Liver (tissue), 9 donors: ENCODE data around the gene KISS1. TPM values are rescaled to one million over a fixed set of nuclear protein-coding genes. Genes with fewer than 3 reads are reported as not detected.

Experiments used
- DNase-seq: peaks from one replicate; pipeline ENCODE4 v3.0.0-alpha.2; 2017; ENCODE audit warnings: low spot score
- H3K27ac ChIP-seq, 2 donors: one replicate each; pipeline ENCODE4 v1.7.0; 2013; ENCODE audit warnings: inconsistent platforms in 2 of 2, low read length in 2 of 2, control low read depth in 1 of 2, low read depth in 1 of 2, mild to moderate bottlenecking in 1 of 2
- H3K27me3 ChIP-seq, 4 donors: one replicate each; pipeline versions ENCODE4 v1.6.1 to v1.7.0; 2013; ENCODE audit warnings: low read length in 3 of 4, inconsistent platforms in 1 of 4, mild to moderate bottlenecking in 1 of 4, moderate library complexity in 1 of 4; ENCODE audit not compliant: control insufficient read depth in 4 of 4, insufficient read depth in 4 of 4
- H3K36me3 ChIP-seq, 4 donors: one replicate each; pipeline versions ENCODE4 v1.6.1 to v1.7.0; 2013; ENCODE audit warnings: low read length in 3 of 4, mild to moderate bottlenecking in 3 of 4, low read depth in 1 of 4, moderate library complexity in 1 of 4; ENCODE audit not compliant: control insufficient read depth in 4 of 4, insufficient read depth in 3 of 4
- H3K4me1 ChIP-seq, 4 donors: one replicate each; pipeline versions ENCODE4 v1.6.1 to v1.7.0; 2013; ENCODE audit warnings: low read length in 3 of 4, mild to moderate bottlenecking in 3 of 4, moderate library complexity in 1 of 4; ENCODE audit not compliant: control insufficient read depth in 4 of 4, insufficient read depth in 4 of 4
- H3K4me3 ChIP-seq, 3 donors: one replicate each; pipeline versions ENCODE4 v1.6.1 to v1.7.0; 2013; ENCODE audit warnings: low read length in 3 of 3, control low read depth in 1 of 3, low read depth in 1 of 3, mild to moderate bottlenecking in 1 of 3
- H3K9ac ChIP-seq, 2 donors: one replicate each; pipeline ENCODE4 v1.7.0; 2013; ENCODE audit warnings: low read length in 2 of 2, mild to moderate bottlenecking in 2 of 2, moderate library complexity in 2 of 2, control low read depth in 1 of 2, low read depth in 1 of 2
- H3K9me3 ChIP-seq, 4 donors: one replicate each; pipeline versions ENCODE4 v1.6.1 to v1.7.0; 2013; ENCODE audit warnings: low read length in 3 of 4; ENCODE audit not compliant: control insufficient read depth in 4 of 4
- ATF3 ChIP-seq: IDR thresholded peaks from 2 replicates; pipeline ENCODE4 v1.6.1; 2016; ENCODE audit warnings: antibody characterized with exemption
- EGR1 ChIP-seq, 2 donors: IDR thresholded peaks; 2 replicates each; pipeline ENCODE4 v1.6.1; 2016 to 2018; ENCODE audit warnings: antibody characterized with exemption in 2 of 2, low read depth in 2 of 2
- FOXA1 ChIP-seq: IDR thresholded peaks from 2 replicates; pipeline ENCODE4 v1.6.1; 2016; ENCODE audit warnings: antibody characterized with exemption
- GABPA ChIP-seq, 2 donors: IDR thresholded peaks in 1 of 2; conservative IDR thresholded peaks in 1 of 2; 2 replicates each; pipeline ENCODE4 v1.6.1; 2016; ENCODE audit warnings: antibody characterized with exemption in 2 of 2, mild to moderate bottlenecking in 1 of 2, moderate library complexity in 1 of 2
- RAD21 ChIP-seq, 2 donors: IDR thresholded peaks; 2 replicates each; pipeline ENCODE4 v1.6.1; 2016; ENCODE audit warnings: antibody characterized with exemption in 2 of 2, mild to moderate bottlenecking in 2 of 2
- SP1 ChIP-seq: IDR thresholded peaks from 2 replicates; pipeline ENCODE4 v1.6.1; 2018; ENCODE audit warnings: antibody characterized with exemption, mild to moderate bottlenecking
- TAF1 ChIP-seq: conservative IDR thresholded peaks from 2 replicates; pipeline ENCODE4 v1.6.1; 2016; ENCODE audit warnings: antibody characterized with exemption, mild to moderate bottlenecking
- ZBTB33 ChIP-seq: IDR thresholded peaks from 2 replicates; pipeline ENCODE4 v1.6.1; 2016; ENCODE audit warnings: antibody characterized with exemption
- WGBS: extraction: QIAGEN DNeasy Blood & Tissue Kit; methylation state at CpG from one replicate; pipeline ENCODE4 v1.1.7; 2013; 5-methylcytosine and 5-hydroxymethylcytosine counted together
- polyA plus RNA-seq, 2 donors: library from polyadenylated mRNA; stranded (reverse) in 1 of 2; unstranded in 1 of 2; fragments of 200-250 nt in 1 of 2; fragments of >200 nt in 1 of 2; fragmentation: Nextera tagmentation in 1 of 2; extraction: Ambion mirVana in 1 of 2; gene quantifications; one replicate each; pipeline versions ENCODE4 v1.2.1 to v1.2.3, GENCODE V29; 2013 to 2015
- total RNA-seq, 2 donors: library from RNA; depleted of rRNA; stranded (reverse); fragments of >200 nt; gene quantifications; one replicate each; pipeline ENCODE4 v1.2.3, GENCODE V29; 2014
- TF ChIP-seq, protein P1 (sequence below): fragments of 150-350 bp; IDR thresholded peaks from 2 replicates; pipeline ENCODE4 v1.5.1; 2017; ENCODE audit warnings: improper control_type of control experiment, low read depth, low read length; ENCODE audit not compliant: missing input control
- TF ChIP-seq, protein P2 (sequence below): IDR thresholded peaks from 2 replicates; pipeline ENCODE4 v1.6.1; 2016; ENCODE audit warnings: antibody characterized with exemption
- TF ChIP-seq, protein P3 (sequence below): IDR thresholded peaks from 2 replicates; pipeline ENCODE4 v1.6.1; 2016; ENCODE audit warnings: antibody characterized with exemption, mild to moderate bottlenecking
- donor health status: healthy.
- donor health status: healthy.
- donor health status: healthy.
- donor health status: healthy.
- donor health status: healthy.

The KISS1 gene
- total and polyA plus RNA-seq, 4 donors = 0.50 to 1.4 TPM; not detected in 2

DNA sequence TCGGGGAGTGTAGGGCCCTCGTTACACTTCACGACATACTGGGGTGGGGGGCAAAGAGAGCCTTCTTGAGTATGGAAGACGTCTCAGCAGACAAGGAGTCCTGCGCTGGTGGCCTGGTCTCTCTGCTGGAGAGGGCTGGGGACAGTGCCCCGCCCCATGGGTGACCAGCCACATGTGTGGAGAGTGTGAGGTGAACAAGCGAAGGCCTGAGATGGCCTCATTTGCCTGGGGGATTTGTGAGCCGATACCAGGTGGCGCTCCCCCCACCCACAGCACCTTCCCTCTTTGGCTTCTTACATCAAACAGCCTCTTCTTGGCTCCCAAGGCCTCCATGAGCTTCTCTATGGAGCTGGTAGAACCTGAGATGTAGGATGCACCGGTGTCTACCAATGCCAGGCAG is 40.4 kb downstream of the KISS1 start:
- H3K36me3 ChIP-seq = no peaks in the 10 kb centered on the region
- no peak overlapping the region for H3K27ac ChIP-seq
- 95% methylated on average over 10 of the region's 10 CpGs for WGBS
- no peak for DNase-seq
- H3K9ac ChIP-seq = no peak overlapping the region
- peaks cover 0 to 25% (median 15%) of the 10 kb centered on the region in 4 donors for H3K4me1 ChIP-seq
- H3K9me3 ChIP-seq = no peaks in the 10 kb centered on the region
- no peaks in the 10 kb centered on the region for H3K27me3 ChIP-seq
- H3K4me3 ChIP-seq = no peak overlapping the region
- no peak for TF ChIP-seq EGR1 (IDR thresholded peaks at IDR 0.05; ENCODE audit: low read depth in 2 of 2)
- TF ChIP-seq, protein P1, sequence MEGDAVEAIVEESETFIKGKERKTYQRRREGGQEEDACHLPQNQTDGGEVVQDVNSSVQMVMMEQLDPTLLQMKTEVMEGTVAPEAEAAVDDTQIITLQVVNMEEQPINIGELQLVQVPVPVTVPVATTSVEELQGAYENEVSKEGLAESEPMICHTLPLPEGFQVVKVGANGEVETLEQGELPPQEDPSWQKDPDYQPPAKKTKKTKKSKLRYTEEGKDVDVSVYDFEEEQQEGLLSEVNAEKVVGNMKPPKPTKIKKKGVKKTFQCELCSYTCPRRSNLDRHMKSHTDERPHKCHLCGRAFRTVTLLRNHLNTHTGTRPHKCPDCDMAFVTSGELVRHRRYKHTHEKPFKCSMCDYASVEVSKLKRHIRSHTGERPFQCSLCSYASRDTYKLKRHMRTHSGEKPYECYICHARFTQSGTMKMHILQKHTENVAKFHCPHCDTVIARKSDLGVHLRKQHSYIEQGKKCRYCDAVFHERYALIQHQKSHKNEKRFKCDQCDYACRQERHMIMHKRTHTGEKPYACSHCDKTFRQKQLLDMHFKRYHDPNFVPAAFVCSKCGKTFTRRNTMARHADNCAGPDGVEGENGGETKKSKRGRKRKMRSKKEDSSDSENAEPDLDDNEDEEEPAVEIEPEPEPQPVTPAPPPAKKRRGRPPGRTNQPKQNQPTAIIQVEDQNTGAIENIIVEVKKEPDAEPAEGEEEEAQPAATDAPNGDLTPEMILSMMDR = no peak
- TF ChIP-seq FOXA1 = no peak
- TF ChIP-seq, protein P2, sequence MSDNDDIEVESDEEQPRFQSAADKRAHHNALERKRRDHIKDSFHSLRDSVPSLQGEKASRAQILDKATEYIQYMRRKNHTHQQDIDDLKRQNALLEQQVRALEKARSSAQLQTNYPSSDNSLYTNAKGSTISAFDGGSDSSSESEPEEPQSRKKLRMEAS = no peak
- TF ChIP-seq SP1 = no peak
- no peak for TF ChIP-seq RAD21 (IDR thresholded peaks at IDR 0.05)

DNA sequence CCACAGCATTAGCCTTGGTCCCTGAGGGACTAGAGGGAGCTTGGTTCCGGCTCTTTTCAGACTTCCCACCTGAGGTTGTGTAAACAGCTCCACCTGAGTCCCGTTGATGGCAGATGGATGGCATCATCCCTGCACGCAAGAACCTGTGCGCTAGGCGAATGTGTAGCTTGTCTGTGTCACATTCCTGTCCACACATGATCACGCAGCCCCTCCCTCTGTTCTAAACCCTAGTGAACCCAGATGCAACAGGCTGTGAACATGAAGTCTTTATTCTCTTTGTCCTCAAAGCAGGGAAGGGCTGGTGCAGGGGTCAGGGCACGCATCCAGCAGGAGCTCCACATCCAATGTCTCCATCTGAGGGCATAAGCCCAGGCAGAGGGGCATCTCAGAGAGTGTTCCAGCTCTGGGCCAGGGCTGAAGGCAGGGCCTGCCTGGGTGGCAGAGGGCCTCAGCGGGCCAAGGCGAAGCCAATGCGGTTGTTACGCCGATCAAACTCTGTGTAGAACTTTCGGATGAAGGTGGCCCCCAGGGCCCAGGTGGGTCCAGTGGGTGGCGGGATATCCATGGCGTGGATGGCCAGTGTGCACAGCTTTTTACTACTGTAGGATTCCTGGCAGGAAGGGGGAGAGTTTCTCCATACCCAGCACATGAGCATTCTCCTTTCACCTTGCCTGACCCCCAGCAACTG is 41.6 kb downstream of the KISS1 start:
- Histone ChIP-seq H3K36me3 (no peaks in the 10 kb centered on the region), H3K9ac (no peak overlapping the region), H3K27me3 (no peaks in the 10 kb centered on the region), H3K9me3 (no peaks in the 10 kb centered on the region), H3K27ac (no peak overlapping the region), H3K4me3 (no peak overlapping the region), H3K4me1 (peaks cover 0 to 30% (median 19%) of the 10 kb centered on the region in 4 donors)
- TF ChIP-seq, protein P1 = no peak
- no peak for TF ChIP-seq RAD21 (IDR thresholded peaks at IDR 0.05)
- no peak for TF ChIP-seq EGR1 (IDR thresholded peaks at IDR 0.05; ENCODE audit: low read depth in 2 of 2)
- DNase-seq = no peak
- 95% methylated on average over 15 of the region's 15 CpGs for WGBS

- no peak overlapping the region for H3K27ac ChIP-seq
- WGBS = 92% methylated on average over 5 of the region's 5 CpGs
- H3K9me3 ChIP-seq = no peaks in the 10 kb centered on the region
- no peaks in the 10 kb centered on the region for H3K36me3 ChIP-seq
- peaks cover 0 to 35% (median 27%) of the 10 kb centered on the region in 4 donors for H3K4me1 ChIP-seq
- H3K9ac ChIP-seq = no peak overlapping the region
- no peaks in the 10 kb centered on the region for H3K27me3 ChIP-seq
- DNase-seq = no peak
- TF ChIP-seq ATF3 (no peak), ZBTB33 (no peak), GABPA (IDR thresholded peaks at IDR 0.05 in 1 of 2, conservative IDR thresholded peaks at IDR 0.05 in 1 of 2) (no peak), TAF1 (no peak)
- TF ChIP-seq, protein P3, sequence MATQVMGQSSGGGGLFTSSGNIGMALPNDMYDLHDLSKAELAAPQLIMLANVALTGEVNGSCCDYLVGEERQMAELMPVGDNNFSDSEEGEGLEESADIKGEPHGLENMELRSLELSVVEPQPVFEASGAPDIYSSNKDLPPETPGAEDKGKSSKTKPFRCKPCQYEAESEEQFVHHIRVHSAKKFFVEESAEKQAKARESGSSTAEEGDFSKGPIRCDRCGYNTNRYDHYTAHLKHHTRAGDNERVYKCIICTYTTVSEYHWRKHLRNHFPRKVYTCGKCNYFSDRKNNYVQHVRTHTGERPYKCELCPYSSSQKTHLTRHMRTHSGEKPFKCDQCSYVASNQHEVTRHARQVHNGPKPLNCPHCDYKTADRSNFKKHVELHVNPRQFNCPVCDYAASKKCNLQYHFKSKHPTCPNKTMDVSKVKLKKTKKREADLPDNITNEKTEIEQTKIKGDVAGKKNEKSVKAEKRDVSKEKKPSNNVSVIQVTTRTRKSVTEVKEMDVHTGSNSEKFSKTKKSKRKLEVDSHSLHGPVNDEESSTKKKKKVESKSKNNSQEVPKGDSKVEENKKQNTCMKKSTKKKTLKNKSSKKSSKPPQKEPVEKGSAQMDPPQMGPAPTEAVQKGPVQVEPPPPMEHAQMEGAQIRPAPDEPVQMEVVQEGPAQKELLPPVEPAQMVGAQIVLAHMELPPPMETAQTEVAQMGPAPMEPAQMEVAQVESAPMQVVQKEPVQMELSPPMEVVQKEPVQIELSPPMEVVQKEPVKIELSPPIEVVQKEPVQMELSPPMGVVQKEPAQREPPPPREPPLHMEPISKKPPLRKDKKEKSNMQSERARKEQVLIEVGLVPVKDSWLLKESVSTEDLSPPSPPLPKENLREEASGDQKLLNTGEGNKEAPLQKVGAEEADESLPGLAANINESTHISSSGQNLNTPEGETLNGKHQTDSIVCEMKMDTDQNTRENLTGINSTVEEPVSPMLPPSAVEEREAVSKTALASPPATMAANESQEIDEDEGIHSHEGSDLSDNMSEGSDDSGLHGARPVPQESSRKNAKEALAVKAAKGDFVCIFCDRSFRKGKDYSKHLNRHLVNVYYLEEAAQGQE = no peak
- TF ChIP-seq, protein P2 = no peak
- no peak overlapping the region for H3K4me3 ChIP-seq
These were observed 42.6 kb downstream of the KISS1 start for GRCh38 chr1:204153667-204154066.
